GM18873 (cell line): ENCODE results near the gene PPBP.
"Not testable (repeated sequence)": the region's sequence is repeated elsewhere in the genome, so short reads cannot be mapped to it uniquely, and the experiment has no call there.

Source experiments
- ATAC-seq: cut with Tn5 transposase; IDR thresholded peaks from one replicate; pipeline ENCODE4 v1.9.1; 2021; ENCODE audit warnings: mild to moderate bottlenecking, moderate library complexity, moderate number of reproducible peaks; ENCODE audit not compliant: unreplicated experiment, low FRiP score

PPBP gene

DNA sequence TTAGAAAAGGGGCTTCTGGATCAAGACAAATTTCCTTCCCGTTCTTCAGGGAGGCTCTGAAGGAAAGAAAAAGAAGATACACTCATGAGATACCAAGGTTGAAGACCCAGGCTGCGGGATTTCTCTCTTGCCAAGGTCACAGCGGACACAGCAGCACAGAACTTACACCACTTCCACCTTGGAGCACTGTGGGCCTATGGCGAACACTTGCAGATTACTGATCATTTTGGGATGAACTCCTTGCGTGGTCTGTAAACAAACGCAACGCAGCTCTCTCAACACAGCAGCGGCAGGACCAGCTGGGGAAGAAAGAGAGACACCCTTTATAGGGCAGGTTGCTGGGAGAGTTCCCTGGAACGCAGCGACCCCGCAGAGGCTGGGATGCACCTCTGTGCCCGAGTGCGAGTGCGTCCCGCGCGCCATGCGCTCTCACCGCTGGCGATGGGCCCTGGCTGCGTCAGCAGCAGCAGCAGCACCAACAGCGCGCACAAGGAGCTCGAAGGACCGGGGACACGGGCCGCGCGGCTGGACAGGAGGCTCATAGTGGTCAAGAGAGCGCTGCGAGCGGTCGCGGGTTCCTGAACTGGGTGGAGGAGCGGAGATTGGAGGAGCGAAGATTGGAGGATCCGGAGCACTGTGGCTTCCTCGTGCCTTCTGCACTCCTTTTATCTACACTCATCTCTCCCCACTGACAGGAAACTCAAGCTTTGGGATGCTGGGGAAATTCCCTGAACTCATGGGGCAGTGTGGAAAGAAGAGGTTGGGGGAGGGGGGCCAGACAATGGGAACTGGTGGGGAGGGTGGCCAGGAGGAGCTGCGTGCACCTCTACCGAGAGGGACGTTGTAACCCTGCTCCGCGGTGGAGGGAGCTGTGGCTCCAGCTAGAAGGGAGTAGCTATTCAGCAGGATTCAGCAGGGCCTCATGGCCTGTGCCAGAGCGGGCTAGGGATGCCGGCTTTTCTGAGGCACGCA, 10.3 kb upstream of the PPBP start, which contains the start of gene CXCL5:
Gene CXCL5, minus strand, starts transcription at position 638 of the 972 bp plus-strand sequence. Its CDS starts 96 bp downstream, at position 542.
- ATAC-seq, result no peak

DNA sequence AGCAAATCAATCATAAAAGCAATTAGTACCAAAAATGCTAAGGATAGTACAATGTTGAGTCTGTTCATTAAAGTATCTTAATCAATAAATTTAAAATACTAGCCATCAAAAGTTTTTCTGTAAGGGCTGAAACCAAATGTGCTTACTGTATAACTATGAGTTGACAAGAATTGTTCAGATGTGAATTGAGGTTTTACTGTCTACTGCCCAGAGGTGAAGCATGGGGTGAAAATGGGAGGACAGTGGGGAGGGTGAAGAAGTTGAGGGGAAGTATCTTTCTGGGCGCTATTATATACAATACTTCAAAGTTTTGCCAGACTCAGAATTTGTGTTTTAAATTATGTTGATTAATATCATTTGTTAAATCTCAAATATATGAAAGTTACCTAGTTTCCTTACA, 4.1 kb upstream of the PPBP start:
- ATAC-seq, result no peak

DNA sequence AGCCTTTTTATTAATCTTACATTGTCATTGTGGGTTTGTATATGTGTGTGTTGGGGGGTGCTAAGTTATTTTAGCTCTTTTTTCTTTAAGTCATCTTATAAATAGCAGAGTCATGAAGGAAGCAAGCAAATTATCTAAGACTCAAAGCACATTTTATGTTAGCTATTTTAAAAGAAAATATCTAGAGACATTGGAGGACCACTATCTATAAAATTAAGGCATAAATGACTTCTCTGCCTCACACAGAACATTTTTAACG, 3.7 kb upstream of the PPBP start:
- no peak for ATAC-seq

DNA sequence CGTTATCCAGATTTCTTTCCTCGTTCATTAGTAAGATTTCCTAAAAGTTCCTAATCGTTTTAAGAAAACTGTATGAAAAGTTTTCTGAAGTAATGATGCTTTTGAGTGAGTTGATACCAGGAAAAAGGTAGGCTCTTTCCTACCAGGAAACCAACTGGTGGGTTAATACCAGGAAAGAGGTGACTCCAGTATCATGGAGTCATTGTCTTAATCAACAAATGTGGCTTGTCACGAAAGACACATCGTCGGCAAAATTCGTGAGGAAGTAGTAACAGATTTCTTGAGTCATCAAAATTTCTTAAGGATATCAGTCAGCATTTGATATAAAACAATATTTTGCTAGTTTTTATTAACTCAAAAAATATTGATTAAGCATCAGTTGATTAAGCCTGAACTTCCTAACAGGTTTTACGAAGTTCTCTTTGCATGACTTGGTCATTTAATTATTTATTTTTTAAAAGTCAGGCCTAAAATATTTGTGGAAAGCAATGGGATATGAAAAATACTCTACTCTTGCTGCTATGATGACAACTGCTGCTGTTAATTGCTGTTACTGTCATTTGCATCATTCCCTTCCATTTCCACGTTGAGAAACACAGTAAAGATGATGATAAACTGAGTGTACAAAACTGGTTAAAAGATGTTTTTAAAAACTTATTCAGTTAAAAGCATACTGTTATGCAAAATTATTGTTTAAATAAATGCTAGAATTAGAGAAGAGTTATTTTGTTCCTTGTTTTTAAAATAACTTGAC, 3.2 kb upstream of the PPBP start:
- ATAC-seq, result no peak

DNA sequence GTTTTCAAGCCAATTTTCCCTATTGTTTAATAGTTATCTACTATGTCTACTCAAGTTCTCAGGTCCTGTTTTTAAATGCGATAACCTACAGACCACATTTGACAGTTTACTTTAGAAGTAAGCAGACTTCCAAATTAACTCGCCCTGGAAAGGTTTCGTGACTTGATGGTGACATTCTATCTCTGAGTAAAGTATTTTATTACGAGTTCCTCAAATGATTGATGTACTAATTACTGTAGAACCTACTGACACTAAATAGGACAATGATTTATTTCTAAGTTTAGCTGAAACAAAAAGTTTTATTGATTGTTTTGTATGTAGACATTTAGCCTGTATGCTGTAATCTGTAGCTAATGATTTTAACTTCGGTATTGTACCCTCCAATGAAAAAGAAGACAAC, 1.9 kb upstream of the PPBP start:
- ATAC-seq, result no peak

DNA sequence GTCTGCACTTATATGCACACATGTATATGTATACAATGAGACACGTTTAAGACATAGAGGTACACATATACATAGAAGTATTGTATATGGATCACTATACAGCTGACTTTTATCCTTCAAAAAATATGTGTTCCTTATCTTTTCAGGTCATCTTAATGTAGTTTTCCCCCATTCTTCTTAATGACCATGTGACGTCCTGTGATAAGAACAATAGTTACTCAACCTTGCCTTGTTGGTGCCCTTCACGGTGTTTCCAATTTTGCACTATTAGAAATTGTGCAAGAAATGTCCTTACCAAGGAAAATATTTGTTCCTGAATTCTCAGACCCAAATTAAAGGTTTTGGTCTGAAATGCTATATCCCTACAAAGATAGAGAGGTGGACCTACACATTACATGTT, 1.0 kb upstream of the PPBP start:
- no peak for ATAC-seq

DNA sequence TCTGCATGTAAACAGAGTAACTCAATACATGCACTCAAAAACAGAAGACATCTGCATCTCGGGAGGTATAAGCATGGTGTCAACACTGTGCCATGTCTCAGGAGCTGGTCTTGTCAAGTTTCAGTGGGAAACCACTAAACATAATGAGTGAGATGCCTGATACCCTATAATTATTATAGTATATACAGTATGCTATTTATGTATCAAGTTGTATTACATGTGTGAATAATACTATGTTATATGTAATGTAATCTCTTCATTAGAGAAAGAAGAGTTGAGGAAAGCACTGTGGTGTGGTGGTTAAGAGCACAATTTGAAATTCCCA, 2.5 kb downstream of the PPBP start:
- ATAC-seq, result no peak

DNA sequence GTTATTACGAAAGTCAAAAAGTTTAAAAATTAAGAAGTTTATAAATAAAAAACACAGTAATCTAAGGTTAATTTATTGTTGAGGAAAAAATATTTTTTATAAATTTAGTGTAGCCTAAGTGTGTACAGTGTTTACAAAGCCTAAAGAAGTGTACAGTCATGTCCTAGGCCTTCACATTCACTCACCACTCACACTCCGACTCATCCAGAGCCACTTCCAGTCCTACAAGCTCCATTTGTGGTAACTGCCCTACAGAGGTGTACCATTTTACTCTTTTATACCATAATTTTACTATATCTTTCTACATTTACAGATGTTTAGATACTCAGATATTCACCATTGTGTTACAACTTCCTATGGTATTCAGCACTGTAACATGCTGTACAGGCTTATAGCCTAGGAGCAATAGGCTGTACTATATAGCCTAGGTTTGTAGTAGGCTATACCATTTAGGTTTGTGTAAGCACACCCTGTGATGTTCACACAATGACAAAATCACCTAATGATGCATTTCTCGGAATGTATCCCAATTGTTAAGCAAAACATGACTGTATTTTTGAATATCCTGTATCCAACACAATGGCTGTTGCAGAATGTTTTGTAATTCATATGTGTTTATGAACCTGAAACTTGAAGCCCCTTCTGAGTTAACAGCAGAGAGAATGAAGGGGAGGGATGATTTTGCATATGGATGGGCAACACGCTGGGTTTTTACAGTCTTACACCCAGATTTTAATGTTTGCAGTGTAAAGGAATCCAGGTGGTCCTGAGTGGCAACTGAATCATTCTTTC, 3.1 kb downstream of the PPBP start:
- no peak for ATAC-seq

DNA sequence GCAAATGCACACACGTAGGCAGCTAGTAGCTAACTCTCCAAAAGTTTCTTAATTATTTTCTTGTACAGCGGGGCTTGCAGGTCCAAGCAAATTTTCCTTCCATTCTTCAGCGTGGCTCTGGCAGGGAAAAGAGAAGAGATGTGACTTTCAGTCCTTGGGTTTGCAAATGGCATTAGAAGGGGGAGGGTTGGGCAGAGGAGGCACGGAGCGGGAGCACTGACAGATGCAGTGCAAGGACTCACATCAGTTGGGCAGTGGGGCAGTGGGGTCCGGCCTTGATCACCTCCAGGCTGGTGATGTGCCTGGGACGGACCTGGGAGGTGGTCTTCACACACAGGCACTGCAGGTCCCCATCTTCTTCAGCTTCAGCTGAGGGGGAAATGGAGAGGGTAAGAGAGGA, 6.8 kb downstream of the PPBP start:
- ATAC-seq, result not testable (repeated sequence)

DNA sequence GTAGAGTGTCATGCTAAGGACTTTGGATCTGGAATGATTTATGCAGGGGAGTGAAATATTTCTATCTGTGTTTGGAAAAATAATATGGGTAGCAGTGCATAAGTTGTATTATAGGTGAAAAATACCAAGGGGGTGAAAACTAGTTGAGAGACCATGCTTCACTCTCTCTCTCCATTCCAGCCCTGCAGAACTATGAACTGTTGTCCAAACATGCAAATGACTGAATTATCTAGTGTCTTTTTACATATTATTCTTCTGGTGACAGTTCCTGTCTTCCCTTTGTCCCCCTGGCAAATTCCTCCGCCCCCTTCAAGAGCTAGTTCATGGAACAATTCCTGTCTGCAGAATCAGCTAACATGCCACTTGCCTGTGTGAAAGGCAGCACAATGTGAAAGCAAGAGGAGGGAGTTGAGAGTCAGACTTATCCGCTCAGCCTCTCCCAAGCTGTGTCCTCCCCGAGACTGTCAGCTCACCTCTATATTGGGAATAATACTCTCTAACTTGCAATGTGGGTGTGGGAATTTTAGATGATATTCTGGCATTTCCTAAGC, 8.5 kb downstream of the PPBP start:
- no peak for ATAC-seq

DNA sequence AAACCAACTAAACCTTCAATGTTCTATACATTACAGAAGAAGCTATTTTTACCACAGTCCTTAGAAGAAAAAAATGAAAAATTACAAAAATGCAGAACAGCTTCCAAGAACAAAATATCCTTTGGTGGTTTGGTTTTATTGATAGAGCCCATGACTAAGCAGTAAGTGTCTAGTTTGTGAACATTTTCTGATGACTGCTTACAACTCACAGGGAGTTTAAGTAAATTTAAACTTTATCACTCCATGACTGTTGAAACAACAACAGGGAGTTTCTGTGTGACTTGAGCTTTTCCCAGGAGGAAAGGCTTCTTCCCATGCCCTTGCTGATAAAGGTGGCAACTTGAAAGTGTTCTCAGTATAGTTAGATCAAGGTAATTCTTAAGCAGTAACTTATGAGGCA, 9.1 kb downstream of the PPBP start:
- ATAC-seq, result no peak

DNA sequence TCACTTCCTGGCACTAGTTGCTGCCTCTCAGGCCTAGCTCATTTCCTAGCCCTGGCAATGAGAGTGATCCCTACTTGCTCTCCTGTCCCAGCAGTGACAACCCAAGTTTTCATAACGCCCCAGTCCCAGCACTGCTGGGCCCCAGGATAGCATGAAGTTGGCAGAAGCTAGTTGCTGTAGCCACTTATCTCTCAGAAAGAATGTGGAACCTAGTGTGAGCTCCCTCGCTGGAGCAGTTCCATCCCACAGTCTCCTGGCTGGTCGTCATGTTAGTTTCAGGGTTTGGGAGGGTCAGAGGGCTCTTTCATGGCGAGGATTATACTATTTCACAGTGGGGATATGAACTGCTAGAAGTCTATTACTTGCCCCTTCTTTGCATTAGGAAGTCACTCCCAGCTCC, 11.3 kb downstream of the PPBP start:
- no peak for ATAC-seq

DNA sequence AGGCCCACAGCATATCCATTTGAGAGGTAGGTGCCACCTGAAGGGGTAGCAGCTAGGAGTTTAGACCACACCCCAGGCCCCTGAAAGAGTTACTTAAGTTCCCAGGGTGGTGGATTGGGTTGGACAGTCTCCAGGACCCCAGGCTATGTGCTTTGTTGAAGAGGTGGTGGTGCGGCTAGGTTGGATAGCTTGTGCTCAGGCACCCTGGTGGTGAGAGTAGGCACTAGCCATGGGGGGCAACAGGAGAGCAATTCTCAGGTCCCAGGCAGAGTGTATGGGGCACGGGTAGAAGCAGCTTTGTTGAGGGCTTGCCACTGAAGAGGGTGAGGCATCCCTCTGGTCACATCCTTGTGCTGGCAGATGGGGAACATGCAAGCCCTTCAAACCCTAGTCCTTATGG, 11.8 kb downstream of the PPBP start:
- no peak for ATAC-seq

DNA sequence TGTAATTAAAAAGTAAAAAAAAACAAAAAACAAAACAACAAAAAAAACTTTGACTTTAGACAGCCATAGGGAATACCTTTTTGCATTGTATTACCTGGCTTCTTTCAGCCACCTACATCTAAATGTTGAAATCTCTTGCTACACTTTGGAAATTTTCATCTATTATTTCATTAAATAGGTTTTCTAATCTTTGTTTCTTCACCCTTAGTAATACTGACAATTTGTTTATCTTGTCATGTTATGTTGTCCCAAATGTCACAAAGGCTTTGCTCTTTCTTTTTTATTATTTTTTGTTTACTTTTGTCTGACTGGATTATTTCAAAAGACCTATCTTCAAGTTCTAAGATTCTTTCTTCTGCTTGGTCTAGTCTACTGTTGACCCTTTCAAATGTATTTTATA, 13.6 kb downstream of the PPBP start:
- ATAC-seq, result no peak

DNA sequence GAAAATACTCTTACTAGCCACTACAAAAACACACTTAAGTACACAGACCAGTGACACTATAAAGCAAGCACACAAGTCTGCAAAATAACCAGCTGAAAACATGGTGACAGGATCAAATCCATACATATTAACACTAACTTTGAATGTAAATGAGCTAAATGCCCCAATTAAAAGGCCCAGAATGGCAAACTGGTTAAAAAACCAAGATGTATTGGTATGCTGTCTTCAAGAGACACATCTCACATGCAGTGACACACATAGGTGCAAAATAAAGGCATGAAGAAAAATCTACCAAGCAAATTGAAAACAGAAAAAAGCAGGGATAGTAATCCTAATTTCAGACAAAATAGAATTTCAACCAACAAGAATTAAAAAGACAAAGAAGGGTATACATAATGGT, 17.0 kb downstream of the PPBP start:
- ATAC-seq, result no peak

DNA sequence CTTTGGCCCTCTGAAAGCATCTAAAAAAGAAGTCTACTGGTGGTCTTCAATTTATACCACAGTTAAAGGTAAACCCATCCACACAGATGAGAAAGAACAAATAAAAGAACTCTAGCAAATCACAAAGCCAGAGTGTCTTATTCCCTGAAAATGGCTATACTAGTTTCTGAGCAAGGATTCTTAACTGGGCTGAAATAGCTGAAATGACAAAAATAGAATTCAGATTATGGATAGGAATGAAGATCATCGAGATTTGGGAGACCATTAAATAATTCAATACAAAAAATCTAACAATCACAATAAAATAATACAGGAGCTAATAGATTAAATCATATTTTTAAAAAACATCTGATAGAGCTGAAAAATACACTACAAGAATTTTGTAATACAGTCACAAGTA, 18.0 kb downstream of the PPBP start:
- no peak for ATAC-seq

DNA sequence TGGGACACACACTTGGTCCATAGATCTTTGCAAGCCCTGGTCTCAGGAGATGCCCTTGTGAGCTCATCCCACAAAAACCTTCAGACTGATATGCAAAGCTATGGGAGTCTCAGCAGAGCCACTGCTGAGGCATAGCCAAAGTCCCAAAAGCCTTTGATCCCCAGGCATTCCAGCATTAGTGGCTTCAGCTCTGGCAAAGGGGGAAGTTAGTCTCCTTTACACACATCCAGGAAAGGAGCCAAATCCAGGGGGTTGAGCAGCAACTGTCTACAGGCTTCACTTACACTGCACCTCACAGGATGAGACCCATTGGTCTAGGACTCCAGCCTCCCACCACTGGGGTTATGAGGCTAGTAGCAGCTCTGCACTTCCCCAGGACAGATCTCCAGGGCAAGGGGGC, 20.1 kb downstream of the PPBP start:
- no peak for ATAC-seq

DNA sequence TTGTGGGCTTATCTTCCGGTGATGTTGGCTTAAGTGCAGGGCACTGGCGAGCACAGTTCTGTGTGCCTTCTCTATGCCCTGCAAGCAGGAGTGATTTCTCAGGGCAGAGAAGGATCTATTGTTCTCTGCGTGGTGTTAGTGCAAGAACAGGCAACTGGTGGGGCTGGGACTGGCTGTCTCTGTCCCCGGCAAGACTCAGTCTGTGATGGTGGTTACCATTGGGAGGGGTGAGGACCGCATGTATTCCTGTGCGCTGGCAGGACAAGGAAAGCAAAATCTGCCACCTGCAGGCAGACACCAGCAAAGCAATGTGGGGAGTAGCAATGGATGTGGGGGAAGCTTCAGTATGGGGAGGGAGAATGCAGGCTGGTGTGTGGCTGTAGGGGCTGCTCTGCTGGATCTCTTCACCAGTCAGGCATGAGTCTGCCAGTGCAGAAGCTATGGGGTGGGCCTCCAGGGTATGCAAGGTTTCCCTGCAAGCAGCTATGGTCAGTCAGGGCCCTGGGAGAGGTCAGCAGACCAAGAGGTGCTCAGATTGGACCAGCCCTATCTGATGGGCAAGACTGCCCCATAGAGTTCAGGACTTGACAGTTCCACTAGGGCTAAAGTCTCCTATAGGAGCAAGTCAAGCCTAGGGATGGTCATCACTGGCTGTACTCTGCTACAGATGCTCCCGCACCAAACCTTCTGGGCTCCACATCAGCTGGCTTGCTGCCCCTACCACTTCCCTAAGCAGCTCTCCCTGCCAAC, 23.0 kb downstream of the PPBP start:
- ATAC-seq, result no peak

DNA sequence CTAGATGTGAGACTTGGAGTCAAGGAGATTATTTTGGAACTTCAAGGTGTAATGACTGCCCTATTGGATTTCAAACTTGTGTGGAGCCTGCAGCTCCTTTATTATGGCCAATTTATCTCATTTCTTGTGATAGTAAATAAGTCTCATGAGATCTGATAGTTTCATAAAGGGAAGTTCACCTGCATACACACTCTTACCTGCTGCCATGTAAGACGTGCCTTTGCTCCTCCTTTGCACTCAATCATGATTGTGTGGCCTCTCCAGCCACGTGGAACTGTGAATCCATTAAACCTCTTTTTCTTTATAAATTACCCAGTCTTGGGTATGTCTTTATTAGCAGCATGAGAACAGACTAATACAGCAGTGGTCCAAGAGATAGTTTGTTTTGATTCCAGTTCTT, 25.3 kb downstream of the PPBP start:
- ATAC-seq, result no peak

DNA sequence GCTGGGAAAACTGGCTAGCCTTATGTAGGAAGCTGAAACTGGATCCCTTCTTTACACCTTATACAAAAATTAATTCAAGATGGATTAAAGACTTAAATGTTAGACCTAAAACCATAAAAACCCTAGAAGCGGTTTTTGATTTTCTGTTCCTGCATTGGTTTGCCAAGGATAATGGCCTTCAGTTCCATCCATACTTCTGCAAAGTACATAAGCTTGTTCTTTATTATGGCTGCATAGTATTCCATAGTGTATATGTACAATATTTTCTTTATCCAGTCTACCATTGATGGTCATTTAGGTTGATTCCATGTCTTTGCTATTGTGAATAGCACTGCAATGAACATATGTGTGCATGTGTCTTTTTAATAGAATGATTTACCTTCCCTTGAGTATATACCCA, 28.9 kb downstream of the PPBP start:
- not testable (repeated sequence) for ATAC-seq
